ENCODE results near the gene OPHN1.
A peak's percentile ranks its signal among the peaks of the same experiment; 100 is the strongest.

OPHN1 gene

DNA sequence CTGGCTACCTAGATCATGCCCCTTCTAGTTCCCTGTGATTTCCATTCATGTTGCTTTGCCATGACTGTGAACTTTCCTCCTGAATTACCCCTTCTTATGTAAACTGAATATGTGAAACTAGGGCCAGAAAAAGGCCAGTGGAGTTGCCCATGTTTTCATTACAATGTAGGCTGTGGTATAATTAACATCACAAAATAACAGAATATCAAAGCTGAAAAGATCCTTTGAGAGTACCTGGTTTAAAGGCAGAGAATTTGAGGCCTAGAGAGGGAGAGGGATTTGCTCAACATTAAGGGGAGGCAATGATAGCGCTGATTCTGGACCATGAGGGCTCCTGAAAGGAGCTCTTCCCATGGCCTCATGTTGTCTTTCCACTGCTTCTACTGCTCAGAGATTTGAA lies 392.2 kb downstream of the OPHN1 start:
- Histone ChIP-seq H3K79me2 (ENCODE audit: low read length) (no peaks in the 10 kb centered on the region), H3K36me3 (replicated peaks; ENCODE audit: insufficient read depth, low read length) (no peaks in the 10 kb centered on the region), H3K4me3 (ENCODE audit: low read length) (no peak overlapping the region), H3K27me3 (replicated peaks; ENCODE audit: insufficient read depth, low read length) (no peaks in the 10 kb centered on the region), H3K27ac (ENCODE audit: low read length) (no peak overlapping the region), H3K9ac (ENCODE audit: low read length) (no peak overlapping the region), H3K4me1 (ENCODE audit: low read length) (peaks cover 43% of the 10 kb centered on the region), H2AFZ (ENCODE audit: low read length) (no peak overlapping the region), H3F3A (ENCODE audit: insufficient read depth, low read length) (peaks cover 21% of the 10 kb centered on the region), H3K4me2 (ENCODE audit: low read depth, low read length) (no peak overlapping the region), H3K9me2 (replicated peaks; ENCODE audit: insufficient read depth, low read length) (no peaks in the 10 kb centered on the region), H3K9me3 (replicated peaks; ENCODE audit: insufficient read depth, low read length) (no peaks in the 10 kb centered on the region), H4K20me1 (ENCODE audit: insufficient read depth, low read length) (no peaks in the 10 kb centered on the region)
- no peak for TF ChIP-seq EZH2phosphoT487 (IDR thresholded peaks at IDR 0.05; ENCODE audit: low read length)
- no peak for TF ChIP-seq EZH2 (optimal IDR thresholded peaks at IDR 0.05; ENCODE audit: low read depth, low read length)
- TF ChIP-seq, protein P1, sequence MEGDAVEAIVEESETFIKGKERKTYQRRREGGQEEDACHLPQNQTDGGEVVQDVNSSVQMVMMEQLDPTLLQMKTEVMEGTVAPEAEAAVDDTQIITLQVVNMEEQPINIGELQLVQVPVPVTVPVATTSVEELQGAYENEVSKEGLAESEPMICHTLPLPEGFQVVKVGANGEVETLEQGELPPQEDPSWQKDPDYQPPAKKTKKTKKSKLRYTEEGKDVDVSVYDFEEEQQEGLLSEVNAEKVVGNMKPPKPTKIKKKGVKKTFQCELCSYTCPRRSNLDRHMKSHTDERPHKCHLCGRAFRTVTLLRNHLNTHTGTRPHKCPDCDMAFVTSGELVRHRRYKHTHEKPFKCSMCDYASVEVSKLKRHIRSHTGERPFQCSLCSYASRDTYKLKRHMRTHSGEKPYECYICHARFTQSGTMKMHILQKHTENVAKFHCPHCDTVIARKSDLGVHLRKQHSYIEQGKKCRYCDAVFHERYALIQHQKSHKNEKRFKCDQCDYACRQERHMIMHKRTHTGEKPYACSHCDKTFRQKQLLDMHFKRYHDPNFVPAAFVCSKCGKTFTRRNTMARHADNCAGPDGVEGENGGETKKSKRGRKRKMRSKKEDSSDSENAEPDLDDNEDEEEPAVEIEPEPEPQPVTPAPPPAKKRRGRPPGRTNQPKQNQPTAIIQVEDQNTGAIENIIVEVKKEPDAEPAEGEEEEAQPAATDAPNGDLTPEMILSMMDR (IDR thresholded peaks at IDR 0.05; ENCODE audit: low read length) = no peak
- no peak for DNase-seq

DNA sequence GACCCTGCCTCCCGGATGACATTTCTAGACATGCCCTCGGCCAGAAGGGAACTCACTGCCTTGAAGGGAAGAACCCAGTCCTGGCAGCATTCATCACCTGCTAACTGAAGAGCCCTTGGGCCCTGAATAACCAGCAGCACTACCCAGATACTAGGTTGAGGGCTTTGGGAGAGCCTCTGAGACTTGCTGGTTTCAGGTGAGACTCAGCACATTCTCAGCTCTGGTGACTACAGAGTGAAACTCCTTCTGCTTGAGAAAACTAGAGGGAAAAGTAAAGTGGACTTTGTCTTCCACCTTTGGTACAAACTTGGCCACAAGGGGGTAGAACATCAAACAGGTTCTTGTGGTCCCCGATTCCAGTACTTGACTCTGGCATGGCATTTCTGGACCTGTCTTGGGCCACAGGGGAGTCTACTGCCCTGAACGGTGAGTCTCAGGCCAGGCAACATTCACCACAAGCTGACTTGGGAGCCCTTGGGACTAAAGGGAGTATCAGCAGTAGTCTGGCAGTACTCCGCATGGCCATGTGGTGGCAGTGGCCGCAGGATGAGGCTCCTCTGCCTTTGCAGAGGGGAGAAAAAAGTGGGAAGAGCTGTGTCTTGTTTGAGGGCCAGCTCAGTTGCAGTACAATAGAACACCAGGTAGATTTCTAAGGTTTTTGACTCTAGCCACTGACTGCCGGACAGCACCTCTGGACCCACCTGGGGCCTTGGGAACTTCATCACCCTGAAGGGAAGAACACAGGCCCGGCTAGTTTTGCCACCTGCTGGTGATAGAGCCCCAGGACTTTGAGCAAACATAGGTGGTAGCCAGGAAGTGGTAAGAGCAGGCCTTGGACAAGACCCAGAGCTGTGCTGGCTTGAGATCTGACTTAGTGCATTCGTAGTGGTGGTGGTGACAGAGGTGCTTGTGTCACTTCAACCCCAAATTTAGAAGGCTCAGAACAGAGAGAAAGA lies 414.8 kb downstream of the OPHN1 start:
- peak overlapping the region; percentile 80 for H2AFZ ChIP-seq (ENCODE audit: low read length)
- H3K27ac ChIP-seq (ENCODE audit: low read length) = peak overlapping the region; percentile 91
- TF ChIP-seq EZH2phosphoT487 (IDR thresholded peaks at IDR 0.05; ENCODE audit: low read length) (no peak), EZH2 (optimal IDR thresholded peaks at IDR 0.05; ENCODE audit: low read depth, low read length) (no peak)
- TF ChIP-seq, protein P1 (IDR thresholded peaks at IDR 0.05; ENCODE audit: low read length) = peak; percentile 91

DNA sequence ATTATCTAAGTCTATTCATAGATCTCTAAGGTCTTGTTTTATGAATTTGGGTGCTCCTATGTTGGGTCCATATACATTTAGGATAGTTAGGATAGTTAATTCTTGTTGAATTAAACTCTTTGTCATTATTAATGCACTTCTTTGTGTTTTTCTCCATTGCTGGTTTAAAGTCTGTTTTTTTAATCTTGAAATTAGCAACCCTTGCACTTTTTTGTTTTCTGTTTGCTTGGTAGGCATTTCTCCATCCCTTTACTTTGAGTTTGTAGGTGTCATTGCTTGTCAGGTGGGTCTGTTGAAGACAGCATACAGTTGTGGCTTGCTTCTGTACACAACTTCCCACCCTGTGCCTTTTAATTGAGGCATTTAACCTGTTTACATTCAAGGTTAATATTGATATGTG lies 434.8 kb downstream of the OPHN1 start:
- H3K9me3 ChIP-seq (replicated peaks; ENCODE audit: insufficient read depth, low read length) = no peaks in the 10 kb centered on the region
- no peak overlapping the region for H2AFZ ChIP-seq (ENCODE audit: low read length)
- H3F3A ChIP-seq (ENCODE audit: insufficient read depth, low read length) = no peaks in the 10 kb centered on the region
- no peaks in the 10 kb centered on the region for H3K9me2 ChIP-seq (replicated peaks; ENCODE audit: insufficient read depth, low read length)
- no peak overlapping the region for H3K4me3 ChIP-seq (ENCODE audit: low read length)
- H3K9ac ChIP-seq (ENCODE audit: low read length) = no peak overlapping the region
- no peaks in the 10 kb centered on the region for H3K4me1 ChIP-seq (ENCODE audit: low read length)
- H3K4me2 ChIP-seq (ENCODE audit: low read depth, low read length) = no peak overlapping the region
- DNase-seq = no peak
- H4K20me1 ChIP-seq (ENCODE audit: insufficient read depth, low read length) = no peaks in the 10 kb centered on the region
- TF ChIP-seq, protein P1 (IDR thresholded peaks at IDR 0.05; ENCODE audit: low read length) = no peak
- no peak for TF ChIP-seq EZH2 (optimal IDR thresholded peaks at IDR 0.05; ENCODE audit: low read depth, low read length)
- no peak for TF ChIP-seq EZH2phosphoT487 (IDR thresholded peaks at IDR 0.05; ENCODE audit: low read length)
- no peak overlapping the region for H3K27ac ChIP-seq (ENCODE audit: low read length)
- H3K27me3 ChIP-seq (replicated peaks; ENCODE audit: insufficient read depth, low read length) = no peaks in the 10 kb centered on the region
- H3K36me3 ChIP-seq (replicated peaks; ENCODE audit: insufficient read depth, low read length) = no peaks in the 10 kb centered on the region
- H3K79me2 ChIP-seq (ENCODE audit: low read length) = no peaks in the 10 kb centered on the region

More for the DNA sequence above, 414.8 kb downstream of the OPHN1 start:
- no peaks in the 10 kb centered on the region for H3K9me2 ChIP-seq (replicated peaks; ENCODE audit: insufficient read depth, low read length)
- H3K27me3 ChIP-seq (replicated peaks; ENCODE audit: insufficient read depth, low read length) = no peaks in the 10 kb centered on the region
- DNase-seq = peak; percentile 89
- H4K20me1 ChIP-seq (ENCODE audit: insufficient read depth, low read length) = no peaks in the 10 kb centered on the region
- peak overlapping the region; percentile 69 for H3K4me2 ChIP-seq (ENCODE audit: low read depth, low read length)
- H3K9ac ChIP-seq (ENCODE audit: low read length) = peak overlapping the region; percentile 24; the same call in 1 of the 2 replicates
- no peaks in the 10 kb centered on the region for H3K79me2 ChIP-seq (ENCODE audit: low read length)
- peaks cover 31% of the 10 kb centered on the region for H3F3A ChIP-seq (ENCODE audit: insufficient read depth, low read length)
- H3K4me1 ChIP-seq (ENCODE audit: low read length) = peaks cover 42% of the 10 kb centered on the region
- 0 out of 2 replicates have a peak overlapping the region, but pooled peaks have one; percentile 12 for H3K4me3 ChIP-seq (ENCODE audit: low read length)
- no peaks in the 10 kb centered on the region for H3K9me3 ChIP-seq (replicated peaks; ENCODE audit: insufficient read depth, low read length)
- H3K36me3 ChIP-seq (replicated peaks; ENCODE audit: insufficient read depth, low read length) = no peaks in the 10 kb centered on the region

All from MM.1S (cell line).